A549 (cell line): Measurements from ENCODE around the gene SAMD3. TPM values are rescaled to one million over a fixed set of nuclear protein-coding genes. Genes with fewer than 3 reads are reported as not detected.
A peak's percentile ranks its signal among the peaks of the same experiment; 100 is the strongest.

Source experiments
- ATAC-seq, 2 experiments: fragments of 200-7000 bp in 1 of 2; fragments of >200 bp in 1 of 2; cut with Nextera tagmentation in 1 of 2; cut with Tn5 transposase in 1 of 2; 3 replicates each; pipeline versions ENCODE4 v1.8.0 to v1.9.1; 2018 to 2020; ENCODE audit warnings: mild to moderate bottlenecking in 1 of 2, moderate library complexity in 1 of 2
- CTCF ChIA-PET: fragments of 300-600 bp; sonication (Branson Sonifier 250); formaldehyde crosslinking; extraction: SDS; loops from one replicate; lab custom pipeline; 2021; ENCODE audit warnings: antibody characterized with exemption, inconsistent platforms; lab: Yijun Ruan, JAX
- POLR2A ChIA-PET: fragments of 350-600 bp; formaldehyde crosslinking; extraction: SDS; loops from one replicate; lab custom pipeline; 2021; ENCODE audit warnings: antibody characterized with exemption, inconsistent platforms; lab: Yijun Ruan, JAX
- DNase-seq, 2 experiments: peaks; one replicate each; pipeline versions ENCODE4 v3.0.0 to v3.0.0-alpha.2; 2011 to 2016; ENCODE audit warnings: low read depth in 1 of 2, low spot score in 1 of 2
- FAIRE-seq: peaks from 2 replicates; lab custom pipeline; 2011; peaks lifted over from hg19 to GRCh38; lab: Jason Lieb, UNC
- H3K27ac ChIP-seq, 2 experiments: fragments of >200 bp; sonication (Bioruptor Twin); formaldehyde crosslinking; 3 replicates each; pipeline ENCODE4 v1.5.1; 2016 to 2017
- H3K4me1 ChIP-seq: fragments of >200 bp; sonication (Bioruptor Twin); formaldehyde crosslinking; 3 replicates; pipeline ENCODE4 v1.6.1; 2016
- H3K4me2 ChIP-seq: fragments of >200 bp; sonication (Bioruptor Twin); formaldehyde crosslinking; 3 replicates; pipeline ENCODE4 v1.6.1; 2016
- H3K4me3 ChIP-seq: fragments of >200 bp; sonication (Bioruptor Twin); formaldehyde crosslinking; 3 replicates; pipeline ENCODE4 v1.5.1; 2016
- H3K9me3 ChIP-seq: fragments of >200 bp; sonication (Bioruptor Twin); formaldehyde crosslinking; 3 replicates; pipeline ENCODE4 v1.6.1; 2016
- BCL3 ChIP-seq: fragments of >200 bp; sonication (Bioruptor Twin); formaldehyde crosslinking; IDR thresholded peaks from 3 replicates; pipeline ENCODE4 v1.6.1; 2016
- BHLHE40 ChIP-seq: IDR thresholded peaks from 2 replicates; pipeline ENCODE4 v1.6.1; 2012; ENCODE audit warnings: low read depth, low read length, inconsistent platforms
- CBX2 ChIP-seq: fragments of 200-600 bp; sonication (generic); IDR thresholded peaks from 2 replicates; pipeline ENCODE4 v1.6.1; 2016; ENCODE audit warnings: low read depth, mild to moderate bottlenecking, borderline replicate concordance
- CBX8 ChIP-seq: fragments of 200-600 bp; sonication (generic); IDR thresholded peaks from 2 replicates; pipeline ENCODE4 v1.6.1; 2016
- EHF ChIP-seq: fragments of 250-450 bp; sonication (Bioruptor Pico); IDR thresholded peaks from 2 replicates; pipeline ENCODE4 v1.5.0; 2020; ENCODE audit warnings: mild to moderate bottlenecking
- EP300 ChIP-seq, 2 experiments: fragments of >200 bp; sonication (Bioruptor Twin); formaldehyde crosslinking; IDR thresholded peaks; 2 replicates in 1 of 2; 3 replicates in 1 of 2; pipeline ENCODE4 v1.6.1; 2016 to 2017
- ESRRA ChIP-seq: fragments of 150-350 bp; IDR thresholded peaks from 2 replicates; pipeline ENCODE4 v1.6.1; 2014; ENCODE audit warnings: mild to moderate bottlenecking, low read length, borderline replicate concordance
- FOXS1 ChIP-seq: fragments of 250-450 bp; sonication (Bioruptor Pico); IDR thresholded peaks from 2 replicates; pipeline ENCODE4 v1.5.0; 2020; ENCODE audit warnings: mild to moderate bottlenecking, moderate library complexity
- HEYL ChIP-seq: fragments of 250-450 bp; sonication (Bioruptor Pico); IDR thresholded peaks from 2 replicates; pipeline ENCODE4 v1.8.0; 2021; ENCODE audit warnings: mild to moderate bottlenecking, moderate library complexity
- KDM1A ChIP-seq: fragments of 200-600 bp; sonication (generic); IDR thresholded peaks from 2 replicates; pipeline ENCODE4 v1.6.1; 2016; ENCODE audit warnings: low read depth, mild to moderate bottlenecking
- KDM5A ChIP-seq: fragments of 200-600 bp; sonication (generic); IDR thresholded peaks from 2 replicates; pipeline ENCODE4 v1.6.1; 2016; ENCODE audit warnings: antibody characterized with exemption, mild to moderate bottlenecking
- MAFK ChIP-seq: fragments of 450-650 bp; IDR thresholded peaks from 2 replicates; pipeline ENCODE4 v1.6.1; 2014; ENCODE audit not compliant: partially characterized antibody
- MAX ChIP-seq: IDR thresholded peaks from 2 replicates; pipeline ENCODE4 v1.6.1; 2012
- NR3C1 ChIP-seq: fragments of >200 bp; sonication (Bioruptor Twin); formaldehyde crosslinking; IDR thresholded peaks from 3 replicates; pipeline ENCODE4 v1.6.1; 2017
- PBX3 ChIP-seq: IDR thresholded peaks from 2 replicates; pipeline ENCODE4 v1.6.1; 2012
- POLR2A ChIP-seq: IDR thresholded peaks from 2 replicates; pipeline ENCODE4 v1.6.1; 2012; ENCODE audit warnings: mild to moderate bottlenecking, low read length
- POLR2AphosphoS2 ChIP-seq: conservative IDR thresholded peaks from 2 replicates; pipeline ENCODE4 v1.6.1; 2012; ENCODE audit warnings: low read length, improper control_type of control experiment, inconsistent platforms
- RAD21 ChIP-seq, 2 experiments: fragments of >200 bp in 1 of 2; sonication (Bioruptor Twin) in 1 of 2; formaldehyde crosslinking in 1 of 2; IDR thresholded peaks in 1 of 2; conservative IDR thresholded peaks in 1 of 2; 2 replicates in 1 of 2; 3 replicates in 1 of 2; pipeline ENCODE4 v1.6.1; 2012 to 2018; ENCODE audit warnings: inconsistent platforms in 1 of 2
- RCOR1 ChIP-seq: fragments of 150-350 bp; IDR thresholded peaks from 2 replicates; pipeline ENCODE4 v1.6.1; 2014; ENCODE audit warnings: antibody characterized with exemption, low read length, low read depth
- SMC3 ChIP-seq: fragments of >200 bp; sonication (Bioruptor Twin); formaldehyde crosslinking; IDR thresholded peaks from 3 replicates; pipeline ENCODE4 v1.6.1; 2018; ENCODE audit warnings: inconsistent platforms
- TFCP2L1 ChIP-seq: fragments of 250-450 bp; sonication (Bioruptor Pico); IDR thresholded peaks from 2 replicates; pipeline ENCODE4 v1.5.0; 2021; ENCODE audit warnings: mild to moderate bottlenecking
- TP53 ChIP-seq: fragments of 250-450 bp; sonication (Bioruptor Pico); IDR thresholded peaks from 2 replicates; pipeline ENCODE4 v1.5.0; 2021; ENCODE audit warnings: mild to moderate bottlenecking, moderate library complexity
- ZC3H11A ChIP-seq: fragments of 450-650 bp; IDR thresholded peaks from 2 replicates; pipeline ENCODE4 v1.6.1; 2014; ENCODE audit warnings: antibody characterized with exemption, mild to moderate bottlenecking
- ZFP36 ChIP-seq: fragments of 450-650 bp; IDR thresholded peaks from 2 replicates; pipeline ENCODE4 v1.6.1; 2014; ENCODE audit warnings: borderline replicate concordance; ENCODE audit not compliant: partially characterized antibody
- ZNF302 ChIP-seq: fragments of 250-450 bp; sonication (Bioruptor Pico); IDR thresholded peaks from 2 replicates; pipeline ENCODE4 v1.9.0; 2021; ENCODE audit warnings: inconsistent platforms, mild to moderate bottlenecking, moderate library complexity
- ZSCAN20 ChIP-seq: fragments of 250-450 bp; sonication (Bioruptor Pico); IDR thresholded peaks from 2 replicates; pipeline ENCODE4 v1.8.0; 2022; ENCODE audit warnings: mild to moderate bottlenecking, moderate library complexity
- WGBS: methylation state at CpG from one replicate; pipeline ENCODE4 v1.1.6; 2017; ENCODE audit errors: missing lambda C conversion rate; 5-methylcytosine and 5-hydroxymethylcytosine counted together
- polyA plus RNA-seq, 4 experiments: library from polyadenylated mRNA; depleted of rRNA in 3 of 4; stranded (reverse); fragments of >200 nt; fragmentation: RNase III in 1 of 4; extraction: RNeasy Plus Mini Kit Qiagen cat#74134 plus additional on column Dnase treatment in 1 of 4; gene quantifications; 2 replicates in 3 of 4; 3 replicates in 1 of 4; pipeline ENCODE4 v1.2.3, GENCODE V29; 2011 to 2017
- TF ChIP-seq, protein P1 (sequence below): fragments of 200-600 bp; sonication (generic); IDR thresholded peaks from 2 replicates; pipeline ENCODE4 v1.6.1; 2016; ENCODE audit warnings: antibody characterized with exemption, mild to moderate bottlenecking, moderate library complexity
- TF ChIP-seq, protein P2 (sequence below): fragments of 250-450 bp; sonication (Bioruptor Pico); IDR thresholded peaks from 2 replicates; pipeline ENCODE4 v1.5.0; 2020; ENCODE audit warnings: low read depth, mild to moderate bottlenecking, moderate library complexity

Gene SAMD3
- polyA plus RNA-seq, 2 of the 4 experiments (the other 2 are of a cell fraction) = not detected

DNA sequence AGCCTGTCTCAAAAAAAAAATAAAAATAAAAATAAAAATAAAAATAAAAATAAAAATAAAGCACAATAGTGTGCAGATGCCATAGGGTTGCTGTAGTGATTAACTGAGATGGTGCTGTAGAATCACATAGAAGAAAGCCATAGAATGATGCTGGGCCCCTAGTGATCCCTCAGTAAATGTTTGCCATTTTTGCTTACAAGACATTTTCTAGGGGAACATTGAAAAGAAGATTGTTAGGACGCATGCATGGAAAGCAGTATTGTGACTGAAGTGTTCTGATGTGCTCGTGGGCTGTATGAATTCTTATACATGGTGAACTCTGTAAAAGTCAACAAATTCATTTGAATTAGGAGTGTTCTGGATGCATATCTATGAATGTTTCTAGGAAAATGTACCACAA is 22.0 kb upstream of the SAMD3 start:
- 30% methylated on average over 2 of the region's 2 CpGs for WGBS
- POLR2A ChIA-PET = no interaction called here

DNA sequence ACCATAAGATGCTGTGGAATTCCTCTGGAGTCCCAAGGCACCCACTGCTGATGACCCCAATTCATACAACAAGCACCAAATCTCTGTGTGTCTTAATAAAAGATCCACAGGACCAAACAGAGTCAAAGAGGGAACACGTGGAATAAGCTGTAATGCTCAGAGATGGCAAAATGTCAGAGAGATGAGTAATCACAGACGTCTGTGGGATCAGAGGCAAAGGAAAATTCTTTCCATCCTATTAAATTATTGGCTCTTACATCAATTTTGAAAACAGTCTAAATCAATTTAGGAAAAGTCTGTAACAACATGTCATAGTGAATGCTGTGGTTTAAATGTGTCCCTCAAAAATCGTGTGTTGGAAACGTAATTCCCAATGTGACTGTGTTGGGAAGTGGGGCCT is 17.5 kb upstream of the SAMD3 start:
- WGBS = 14% methylated on average over 4 of the region's 4 CpGs
- ChIA-PET POLR2A (no interaction called here), CTCF (no interaction called here)
- Histone ChIP-seq H3K27ac (no peak overlapping the region), H3K4me3 (no peak overlapping the region), H3K4me2 (no peak overlapping the region), H3K9me3 (no peaks in the 10 kb centered on the region), H3K4me1 (no peaks in the 10 kb centered on the region)
- ATAC-seq = no peak
- DNase-seq = no peak
- FAIRE-seq = no peak
- no peak for TF ChIP-seq KDM1A
- TF ChIP-seq EHF (CRISPR knock-in tag) = no peak
- no peak for TF ChIP-seq TFCP2L1 (CRISPR knock-in tag)
- no peak for TF ChIP-seq ZC3H11A
- no peak for TF ChIP-seq NR3C1

More for the DNA sequence above, 22.0 kb upstream of the SAMD3 start:
- CTCF ChIA-PET = no interaction called here
- no peaks in the 10 kb centered on the region for H3K9me3 ChIP-seq
- TF ChIP-seq RCOR1 (no peak), CBX2 (no peak), CBX8 (no peak), ZFP36 (no peak), EP300 (IDR thresholded peaks at IDR 0.05) (no peak), MAFK (peak; percentile 61), ESRRA (no peak), FOXS1 (CRISPR knock-in tag) (no peak)
- no peak for FAIRE-seq
- no peak for DNase-seq
- no peaks in the 10 kb centered on the region for H3K4me1 ChIP-seq
- H3K4me3 ChIP-seq = no peak overlapping the region
- no peak overlapping the region for H3K27ac ChIP-seq
- no peak overlapping the region for H3K4me2 ChIP-seq
- no peak for ATAC-seq

DNA sequence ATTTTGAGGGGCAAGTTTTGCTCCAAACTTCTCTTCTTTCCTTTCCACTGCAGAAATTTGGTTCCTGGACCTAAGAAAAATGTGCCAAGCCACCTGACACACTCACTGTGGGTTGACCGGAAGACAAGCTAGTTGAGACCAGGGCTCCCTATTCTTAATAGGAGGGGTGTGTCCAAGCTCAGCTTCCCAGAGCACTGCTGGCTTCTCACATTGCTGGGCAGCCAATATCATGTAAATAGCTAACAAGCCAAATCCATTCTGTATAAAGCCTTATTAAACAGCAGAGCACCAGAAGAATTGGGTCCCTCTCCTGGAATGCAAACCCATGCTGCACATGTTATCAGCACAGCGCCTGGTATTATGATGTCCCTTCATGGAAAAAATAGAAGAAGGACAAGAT is 17.0 kb upstream of the SAMD3 start:
- no peak for ATAC-seq
- TF ChIP-seq KDM5A = no peak
- TF ChIP-seq EHF (CRISPR knock-in tag) = no peak
- TF ChIP-seq PBX3 = no peak
- TF ChIP-seq RAD21 (conservative IDR thresholded peaks at IDR 0.05 in 1 of 2, IDR thresholded peaks at IDR 0.05 in 1 of 2) = no peak
- TF ChIP-seq CBX8 = no peak
- no peak for TF ChIP-seq EP300 (IDR thresholded peaks at IDR 0.05)
- TF ChIP-seq MAX = no peak
- no peak for TF ChIP-seq BHLHE40
- Histone ChIP-seq H3K4me2 (no peak overlapping the region), H3K4me3 (no peak overlapping the region), H3K27ac (no peak overlapping the region), H3K9me3 (no peaks in the 10 kb centered on the region), H3K4me1 (no peaks in the 10 kb centered on the region)
- ChIA-PET POLR2A (no interaction called here), CTCF (no interaction called here)
- no peak for FAIRE-seq
- no peak for DNase-seq
- WGBS = 86% methylated on average over 2 of the region's 2 CpGs

GRCh38 chr6:130233330-130233729 is 10.6 kb upstream of the SAMD3 start:
- POLR2A ChIA-PET = no interaction called here
- no peak for TF ChIP-seq ZSCAN20
- TF ChIP-seq, protein P1, sequence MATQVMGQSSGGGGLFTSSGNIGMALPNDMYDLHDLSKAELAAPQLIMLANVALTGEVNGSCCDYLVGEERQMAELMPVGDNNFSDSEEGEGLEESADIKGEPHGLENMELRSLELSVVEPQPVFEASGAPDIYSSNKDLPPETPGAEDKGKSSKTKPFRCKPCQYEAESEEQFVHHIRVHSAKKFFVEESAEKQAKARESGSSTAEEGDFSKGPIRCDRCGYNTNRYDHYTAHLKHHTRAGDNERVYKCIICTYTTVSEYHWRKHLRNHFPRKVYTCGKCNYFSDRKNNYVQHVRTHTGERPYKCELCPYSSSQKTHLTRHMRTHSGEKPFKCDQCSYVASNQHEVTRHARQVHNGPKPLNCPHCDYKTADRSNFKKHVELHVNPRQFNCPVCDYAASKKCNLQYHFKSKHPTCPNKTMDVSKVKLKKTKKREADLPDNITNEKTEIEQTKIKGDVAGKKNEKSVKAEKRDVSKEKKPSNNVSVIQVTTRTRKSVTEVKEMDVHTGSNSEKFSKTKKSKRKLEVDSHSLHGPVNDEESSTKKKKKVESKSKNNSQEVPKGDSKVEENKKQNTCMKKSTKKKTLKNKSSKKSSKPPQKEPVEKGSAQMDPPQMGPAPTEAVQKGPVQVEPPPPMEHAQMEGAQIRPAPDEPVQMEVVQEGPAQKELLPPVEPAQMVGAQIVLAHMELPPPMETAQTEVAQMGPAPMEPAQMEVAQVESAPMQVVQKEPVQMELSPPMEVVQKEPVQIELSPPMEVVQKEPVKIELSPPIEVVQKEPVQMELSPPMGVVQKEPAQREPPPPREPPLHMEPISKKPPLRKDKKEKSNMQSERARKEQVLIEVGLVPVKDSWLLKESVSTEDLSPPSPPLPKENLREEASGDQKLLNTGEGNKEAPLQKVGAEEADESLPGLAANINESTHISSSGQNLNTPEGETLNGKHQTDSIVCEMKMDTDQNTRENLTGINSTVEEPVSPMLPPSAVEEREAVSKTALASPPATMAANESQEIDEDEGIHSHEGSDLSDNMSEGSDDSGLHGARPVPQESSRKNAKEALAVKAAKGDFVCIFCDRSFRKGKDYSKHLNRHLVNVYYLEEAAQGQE = no peak
- TF ChIP-seq TP53 (CRISPR knock-in tag) = no peak
- TF ChIP-seq SMC3 = no peak
- no peak for TF ChIP-seq BCL3
- TF ChIP-seq POLR2A = no peak
- no peak for TF ChIP-seq KDM5A
- no peak for TF ChIP-seq ZNF302 (CRISPR knock-in tag)
- no peak for TF ChIP-seq HEYL (CRISPR knock-in tag)
- no peak for TF ChIP-seq POLR2AphosphoS2
- TF ChIP-seq, protein P2, sequence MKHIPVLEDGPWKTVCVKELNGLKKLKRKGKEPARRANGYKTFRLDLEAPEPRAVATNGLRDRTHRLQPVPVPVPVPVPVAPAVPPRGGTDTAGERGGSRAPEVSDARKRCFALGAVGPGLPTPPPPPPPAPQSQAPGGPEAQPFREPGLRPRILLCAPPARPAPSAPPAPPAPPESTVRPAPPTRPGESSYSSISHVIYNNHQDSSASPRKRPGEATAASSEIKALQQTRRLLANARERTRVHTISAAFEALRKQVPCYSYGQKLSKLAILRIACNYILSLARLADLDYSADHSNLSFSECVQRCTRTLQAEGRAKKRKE = no peak
- TF ChIP-seq, all 56 proteins: peak for 0
- FAIRE-seq = no peak
- WGBS = 4% methylated on average over 3 of the region's 3 CpGs
- CTCF ChIA-PET = no interaction called here
- no peak overlapping the region for H3K4me2 ChIP-seq
- no peak for ATAC-seq
- no peak overlapping the region for H3K4me3 ChIP-seq
- H3K4me1 ChIP-seq = no peaks in the 10 kb centered on the region
- no peaks in the 10 kb centered on the region for H3K9me3 ChIP-seq
- no peak overlapping the region for H3K27ac ChIP-seq
- DNase-seq = no peak
